H9 (cell line): ENCODE data around the gene CHD6. TPM values are rescaled to one million over a fixed set of nuclear protein-coding genes. Genes with fewer than 3 reads are reported as not detected.

Source experiments
- DNase-seq: peaks from one replicate; pipeline ENCODE4 v3.0.0-alpha.2; 2017
- H2AFZ ChIP-seq: one replicate; pipeline ENCODE4 v1.6.1; 2013; ENCODE audit warnings: mild to moderate bottlenecking, low read length, control low read depth, moderate library complexity
- H2AK5ac ChIP-seq: 2 replicates; pipeline ENCODE4 v1.6.1; 2013; ENCODE audit warnings: low read length, control low read depth, mixed read lengths; ENCODE audit not compliant: insufficient read length
- H2BK120ac ChIP-seq: one replicate; pipeline ENCODE4 v1.6.1; 2013; ENCODE audit warnings: low read depth, mild to moderate bottlenecking, low read length, control low read depth, inconsistent platforms; ENCODE audit not compliant: poor library complexity, severe bottlenecking
- H2BK12ac ChIP-seq: 2 replicates; pipeline ENCODE4 v1.6.1; 2013; ENCODE audit warnings: low read length, control low read depth, mixed read lengths, low read depth; ENCODE audit not compliant: insufficient read length
- H2BK15ac ChIP-seq: 2 replicates; pipeline ENCODE4 v1.6.1; 2013; ENCODE audit warnings: low read depth, low read length, control low read depth
- H2BK20ac ChIP-seq: one replicate; pipeline ENCODE4 v1.6.1; 2013; ENCODE audit warnings: low read depth, mild to moderate bottlenecking, low read length, control low read depth, inconsistent platforms; ENCODE audit not compliant: poor library complexity, severe bottlenecking
- H2BK5ac ChIP-seq: 2 replicates; pipeline ENCODE4 v1.6.1; 2013; ENCODE audit warnings: low read length, control low read depth, mixed read lengths; ENCODE audit not compliant: insufficient read length
- H3K14ac ChIP-seq: 2 replicates; pipeline ENCODE4 v1.6.1; 2013; ENCODE audit warnings: low read length, control low read depth; ENCODE audit not compliant: insufficient read depth
- H3K18ac ChIP-seq: 2 replicates; pipeline ENCODE4 v1.6.1; 2013; ENCODE audit warnings: low read depth, mild to moderate bottlenecking, mixed read lengths, low read length, control low read depth; ENCODE audit not compliant: insufficient read length
- H3K23ac ChIP-seq: 2 replicates; pipeline ENCODE4 v1.6.1; 2013; ENCODE audit warnings: low read length, control low read depth, mixed read lengths, low read depth; ENCODE audit not compliant: insufficient read length
- H3K23me2 ChIP-seq: 2 replicates; pipeline ENCODE4 v1.6.1; 2013; ENCODE audit warnings: low read depth, mild to moderate bottlenecking, mixed read lengths, low read length, control low read depth; ENCODE audit not compliant: insufficient read length, poor library complexity, severe bottlenecking
- H3K27ac ChIP-seq: 2 replicates; pipeline ENCODE4 v1.5.1; 2013; ENCODE audit warnings: low read length, control low read depth, mixed read lengths, low read depth; ENCODE audit not compliant: insufficient read length
- H3K27me3 ChIP-seq: 2 replicates; pipeline ENCODE4 v1.6.1; 2013; ENCODE audit warnings: low read length, control low read depth, inconsistent platforms; ENCODE audit not compliant: insufficient read depth
- H3K4ac ChIP-seq: 2 replicates; pipeline ENCODE4 v1.6.1; 2013; ENCODE audit warnings: low read depth, mild to moderate bottlenecking, control low read depth, inconsistent platforms, low read length, moderate library complexity
- H3K4me1 ChIP-seq: 2 replicates; pipeline ENCODE4 v1.6.1; 2013; ENCODE audit warnings: low read length, control low read depth, inconsistent platforms; ENCODE audit not compliant: insufficient read depth
- H3K4me2 ChIP-seq: 2 replicates; pipeline ENCODE4 v1.6.1; 2013; ENCODE audit warnings: low read length, control low read depth, mixed read lengths; ENCODE audit not compliant: insufficient read length, insufficient read depth
- H3K56ac ChIP-seq: 2 replicates; pipeline ENCODE4 v1.6.1; 2013; ENCODE audit warnings: low read depth, mild to moderate bottlenecking, mixed read lengths, low read length, control low read depth; ENCODE audit not compliant: insufficient read length
- H3K79me1 ChIP-seq: 2 replicates; pipeline ENCODE4 v1.6.1; 2013; ENCODE audit warnings: low read depth, mild to moderate bottlenecking, moderate library complexity, low read length, control low read depth, inconsistent platforms; ENCODE audit not compliant: insufficient read depth, poor library complexity, severe bottlenecking
- H3K79me2 ChIP-seq: 2 replicates; pipeline ENCODE4 v1.6.1; 2013; ENCODE audit warnings: low read length, control low read depth, inconsistent platforms; ENCODE audit not compliant: insufficient read depth
- H3K9ac ChIP-seq: 2 replicates; pipeline ENCODE4 v1.6.1; 2013; ENCODE audit warnings: low read length, control low read depth, mixed read lengths; ENCODE audit not compliant: insufficient read length; ENCODE audit errors: extremely low read depth
- H3K9me3 ChIP-seq: one replicate; pipeline ENCODE4 v1.6.1; 2013; ENCODE audit warnings: low read depth, low read length, inconsistent platforms; ENCODE audit not compliant: control insufficient read depth
- H3T11ph ChIP-seq: one replicate; pipeline ENCODE4 v1.6.1; 2013; ENCODE audit warnings: mild to moderate bottlenecking, low read length, control low read depth, inconsistent platforms
- H4K20me1 ChIP-seq: one replicate; pipeline ENCODE4 v1.6.1; 2013; ENCODE audit not compliant: control insufficient read depth, insufficient read length, insufficient read depth
- H4K5ac ChIP-seq: 2 replicates; pipeline ENCODE4 v1.6.1; 2013; ENCODE audit warnings: low read depth, mild to moderate bottlenecking, mixed read lengths, low read length, control low read depth; ENCODE audit not compliant: insufficient read length
- H4K8ac ChIP-seq: replicated peaks from 2 replicates; pipeline ENCODE4 v1.6.1; 2013; ENCODE audit warnings: low read length, control low read depth, mixed read lengths, low read depth; ENCODE audit not compliant: insufficient read length
- H4K91ac ChIP-seq: 2 replicates; pipeline ENCODE4 v1.6.1; 2013; ENCODE audit warnings: low read depth, mild to moderate bottlenecking, moderate library complexity, mixed read lengths, low read length, control low read depth; ENCODE audit not compliant: insufficient read length
- H3K27ac Mint-ChIP-seq, 3 experiments: 2 replicates in 2 of 3; 3 replicates in 1 of 3; pipeline ENCODE4 v1.8.0; 2020 to 2021; ENCODE audit warnings: mixed read lengths in 3 of 3, mild to moderate bottlenecking in 1 of 3, moderate library complexity in 1 of 3
- H3K27me3 Mint-ChIP-seq: 2 replicates; pipeline ENCODE4 v1.8.0; 2021; ENCODE audit warnings: low read depth, mild to moderate bottlenecking, moderate library complexity, mixed read lengths
- H3K36me3 Mint-ChIP-seq, 3 experiments: 2 replicates in 2 of 3; 3 replicates in 1 of 3; pipeline ENCODE4 v1.8.0; 2020 to 2021; ENCODE audit warnings: low read depth in 3 of 3, mixed read lengths in 3 of 3; ENCODE audit not compliant: insufficient read depth in 1 of 3
- H3K4me1 Mint-ChIP-seq, 2 experiments: 2 replicates each; pipeline ENCODE4 v1.8.0; 2020; ENCODE audit warnings: mixed read lengths in 2 of 2
- H3K4me3 Mint-ChIP-seq, 2 experiments: 2 replicates in 1 of 2; 3 replicates in 1 of 2; pipeline ENCODE4 v1.8.0; 2020 to 2021; ENCODE audit warnings: mild to moderate bottlenecking in 2 of 2, mixed read lengths in 2 of 2, moderate library complexity in 1 of 2
- H3K9me3 Mint-ChIP-seq, 2 experiments: 2 replicates in 1 of 2; 3 replicates in 1 of 2; pipeline ENCODE4 v1.8.0; 2020; ENCODE audit warnings: mild to moderate bottlenecking in 2 of 2, mixed read lengths in 2 of 2, moderate library complexity in 1 of 2
- total RNA-seq: library from RNA; stranded (reverse); gene quantifications from 2 replicates; pipeline ENCODE4 v1.2.1, GENCODE V29; 2021
- TF ChIP-seq, protein P1 (sequence below): fragments of 200-600 bp; sonication (generic); conservative IDR thresholded peaks from 3 replicates; pipeline ENCODE4 v1.8.0; 2021; ENCODE audit warnings: antibody characterized with exemption, mild to moderate bottlenecking

The CHD6 gene
- total RNA-seq, 1 experiment from 2014 or later, result 51.5 TPM

DNA sequence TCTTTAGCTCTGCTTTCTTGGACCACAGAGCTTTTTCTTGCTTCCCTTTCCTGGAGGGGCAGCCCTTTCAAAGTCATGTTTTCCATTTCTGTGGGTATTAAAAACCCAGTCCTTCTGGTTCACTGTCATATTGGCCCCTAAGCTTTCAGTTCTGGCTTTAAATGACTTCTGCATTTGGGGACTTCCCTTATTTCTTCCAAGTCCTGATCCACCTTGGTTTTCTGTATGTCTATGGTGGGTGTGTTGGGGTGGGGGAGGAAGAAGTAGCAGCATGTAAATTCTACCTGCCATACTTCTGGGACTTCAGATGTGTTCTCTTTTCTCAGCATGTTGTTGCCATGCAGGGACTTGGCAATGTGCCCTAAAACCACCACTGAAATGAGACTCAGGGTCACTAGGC lies 174.5 kb downstream of the CHD6 start:
- Histone ChIP-seq H3K4ac (no peak overlapping the region), H2BK20ac (no peak overlapping the region), H3K9ac (no peak overlapping the region), H2AFZ (no peak overlapping the region), H3T11ph (no peak overlapping the region), H3K56ac (no peak overlapping the region), H4K20me1 (no peaks in the 10 kb centered on the region), H3K4me2 (no peak overlapping the region), H2BK15ac (no peak overlapping the region), H3K14ac (no peak overlapping the region), H3K79me1 (no peaks in the 10 kb centered on the region), H2AK5ac (no peak overlapping the region), H3K27ac (no peak overlapping the region), H3K4me1 (no peaks in the 10 kb centered on the region), H3K79me2 (no peaks in the 10 kb centered on the region), H3K23me2 (no peaks in the 10 kb centered on the region), H2BK12ac (no peak overlapping the region), H2BK120ac (no peak overlapping the region), H3K23ac (no peak overlapping the region), H4K5ac (no peak overlapping the region), H3K27me3 (no peaks in the 10 kb centered on the region), H3K18ac (no peak overlapping the region), H2BK5ac (no peak overlapping the region), H4K91ac (no peak overlapping the region), H4K8ac (no peak overlapping the region), H3K9me3 (no peaks in the 10 kb centered on the region)
- DNase-seq, result no peak
- TF ChIP-seq, protein P1, sequence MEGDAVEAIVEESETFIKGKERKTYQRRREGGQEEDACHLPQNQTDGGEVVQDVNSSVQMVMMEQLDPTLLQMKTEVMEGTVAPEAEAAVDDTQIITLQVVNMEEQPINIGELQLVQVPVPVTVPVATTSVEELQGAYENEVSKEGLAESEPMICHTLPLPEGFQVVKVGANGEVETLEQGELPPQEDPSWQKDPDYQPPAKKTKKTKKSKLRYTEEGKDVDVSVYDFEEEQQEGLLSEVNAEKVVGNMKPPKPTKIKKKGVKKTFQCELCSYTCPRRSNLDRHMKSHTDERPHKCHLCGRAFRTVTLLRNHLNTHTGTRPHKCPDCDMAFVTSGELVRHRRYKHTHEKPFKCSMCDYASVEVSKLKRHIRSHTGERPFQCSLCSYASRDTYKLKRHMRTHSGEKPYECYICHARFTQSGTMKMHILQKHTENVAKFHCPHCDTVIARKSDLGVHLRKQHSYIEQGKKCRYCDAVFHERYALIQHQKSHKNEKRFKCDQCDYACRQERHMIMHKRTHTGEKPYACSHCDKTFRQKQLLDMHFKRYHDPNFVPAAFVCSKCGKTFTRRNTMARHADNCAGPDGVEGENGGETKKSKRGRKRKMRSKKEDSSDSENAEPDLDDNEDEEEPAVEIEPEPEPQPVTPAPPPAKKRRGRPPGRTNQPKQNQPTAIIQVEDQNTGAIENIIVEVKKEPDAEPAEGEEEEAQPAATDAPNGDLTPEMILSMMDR, result no peak
- Mint-ChIP-seq H3K36me3 (peaks cover 20 to 87% (median 75%) of the 10 kb centered on the region in 3 experiments), H3K4me3 (no peak overlapping the region), H3K4me1 (peaks cover 0 to 5% of the 10 kb centered on the region in 2 experiments; a peak in 2 of 4 replicates), H3K9me3 (no peaks in the 10 kb centered on the region), H3K27ac (no peak overlapping the region), H3K27me3 (no peaks in the 10 kb centered on the region)
